GM12873 (cell line): Measurements from ENCODE around the gene TUBB4B.

ENCODE experiments used
- CTCF ChIP-seq: IDR thresholded peaks from 2 replicates; pipeline ENCODE4 v1.5.1; 2012; ENCODE audit warnings: low read depth, mild to moderate bottlenecking, moderate library complexity, low read length, control low read depth; ENCODE audit not compliant: insufficient read depth; ENCODE audit errors: missing control alignments

TUBB4B gene

DNA sequence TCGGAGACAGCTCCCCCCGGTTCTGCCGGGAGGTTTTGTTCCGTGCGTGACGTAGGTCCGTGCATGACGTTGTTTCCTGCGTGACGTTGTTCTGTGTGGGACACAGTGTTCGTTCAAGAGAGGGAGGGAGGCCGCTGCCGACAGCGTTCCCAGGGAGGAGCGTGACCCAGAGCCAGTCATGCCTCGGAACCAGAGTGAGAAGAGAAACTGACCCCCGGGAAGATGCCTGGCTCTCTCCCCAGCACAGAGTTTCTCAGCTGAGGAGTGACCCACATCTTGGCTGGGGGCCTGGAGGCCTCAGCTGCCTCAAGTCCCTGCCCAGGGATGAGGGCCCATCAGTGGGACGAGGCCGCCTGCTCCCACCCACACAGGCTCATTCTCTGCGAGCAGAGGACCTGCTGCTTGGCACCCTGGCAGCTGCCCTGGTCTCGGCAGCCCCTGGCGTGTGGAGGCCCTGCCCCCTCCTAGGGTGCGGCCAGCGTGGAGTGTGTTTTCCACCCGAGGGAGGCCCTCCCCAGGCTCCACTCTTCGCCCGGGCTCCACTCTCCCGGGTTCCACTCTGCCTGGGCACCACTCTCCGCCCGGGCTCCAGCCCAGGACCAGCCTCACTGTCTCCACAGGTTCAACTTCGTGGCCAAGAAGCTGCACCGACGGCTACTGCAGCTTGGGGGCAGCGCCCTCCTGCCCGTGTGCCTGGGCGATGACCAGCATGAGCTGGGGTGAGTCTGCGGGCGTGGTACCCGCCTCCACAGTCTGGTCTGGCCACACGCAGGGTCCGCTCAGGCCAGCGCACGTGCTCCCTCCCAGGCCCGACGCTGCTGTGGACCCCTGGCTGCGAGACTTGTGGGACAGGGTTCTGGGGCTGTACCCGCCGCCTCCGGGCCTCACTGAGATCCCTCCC lies 27.7 kb upstream of the TUBB4B start:
- TF ChIP-seq CTCF = no peak

DNA sequence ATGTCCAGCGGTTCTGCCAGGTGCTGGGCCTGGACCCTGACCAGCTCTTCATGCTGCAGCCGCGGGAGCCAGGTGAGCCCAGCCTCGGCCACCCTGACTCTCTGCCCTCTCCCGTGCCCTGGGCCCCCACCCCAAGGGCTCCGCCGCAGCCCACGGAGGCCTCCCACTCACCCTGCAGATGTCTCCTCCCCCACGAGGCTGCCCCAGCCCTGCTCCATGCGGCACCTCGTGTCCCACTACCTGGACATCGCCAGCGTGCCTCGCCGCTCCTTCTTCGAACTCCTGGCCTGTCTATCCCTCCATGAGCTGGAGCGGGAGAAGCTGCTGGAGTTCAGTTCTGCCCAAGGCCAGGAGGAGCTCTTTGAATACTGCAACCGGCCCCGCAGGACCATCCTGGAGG lies 26.5 kb upstream of the TUBB4B start:
- no peak for TF ChIP-seq CTCF

DNA sequence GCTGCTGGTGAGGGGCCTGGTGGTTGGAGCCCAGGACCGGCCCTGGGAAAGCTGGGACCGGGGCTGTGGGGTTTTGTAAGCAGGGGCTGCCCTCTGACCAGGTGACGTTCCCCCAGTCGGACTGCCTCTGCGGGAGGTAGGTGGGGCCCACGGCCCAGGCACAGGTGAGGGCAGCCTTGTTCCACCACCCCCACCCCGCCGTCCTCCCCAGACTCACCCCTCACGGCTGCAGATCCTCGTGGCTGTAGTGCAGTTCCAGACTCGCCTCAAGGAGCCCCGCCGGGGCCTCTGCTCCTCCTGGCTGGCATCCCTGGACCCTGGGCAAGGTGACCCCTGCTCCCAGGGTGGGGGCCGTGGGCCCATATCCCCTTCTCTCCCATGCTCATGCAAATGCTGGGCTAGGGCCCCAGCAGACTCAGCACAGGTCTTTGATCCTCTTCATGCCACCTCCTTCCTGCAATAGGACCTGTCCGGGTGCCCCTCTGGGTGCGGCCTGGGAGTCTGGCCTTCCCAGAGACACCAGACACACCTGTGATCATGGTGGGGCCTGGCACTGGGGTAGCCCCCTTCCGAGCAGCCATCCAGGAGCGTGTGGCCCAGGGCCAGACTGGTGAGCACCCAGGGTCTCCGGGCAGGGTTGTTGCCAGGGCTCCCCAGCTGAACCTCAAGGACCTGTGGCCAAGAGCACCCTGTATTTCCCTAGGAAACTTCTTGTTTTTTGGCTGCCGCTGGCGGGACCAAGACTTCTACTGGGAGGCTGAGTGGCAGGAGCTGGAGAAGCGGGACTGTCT lies 25.7 kb upstream of the TUBB4B start:
- no peak for TF ChIP-seq CTCF

DNA sequence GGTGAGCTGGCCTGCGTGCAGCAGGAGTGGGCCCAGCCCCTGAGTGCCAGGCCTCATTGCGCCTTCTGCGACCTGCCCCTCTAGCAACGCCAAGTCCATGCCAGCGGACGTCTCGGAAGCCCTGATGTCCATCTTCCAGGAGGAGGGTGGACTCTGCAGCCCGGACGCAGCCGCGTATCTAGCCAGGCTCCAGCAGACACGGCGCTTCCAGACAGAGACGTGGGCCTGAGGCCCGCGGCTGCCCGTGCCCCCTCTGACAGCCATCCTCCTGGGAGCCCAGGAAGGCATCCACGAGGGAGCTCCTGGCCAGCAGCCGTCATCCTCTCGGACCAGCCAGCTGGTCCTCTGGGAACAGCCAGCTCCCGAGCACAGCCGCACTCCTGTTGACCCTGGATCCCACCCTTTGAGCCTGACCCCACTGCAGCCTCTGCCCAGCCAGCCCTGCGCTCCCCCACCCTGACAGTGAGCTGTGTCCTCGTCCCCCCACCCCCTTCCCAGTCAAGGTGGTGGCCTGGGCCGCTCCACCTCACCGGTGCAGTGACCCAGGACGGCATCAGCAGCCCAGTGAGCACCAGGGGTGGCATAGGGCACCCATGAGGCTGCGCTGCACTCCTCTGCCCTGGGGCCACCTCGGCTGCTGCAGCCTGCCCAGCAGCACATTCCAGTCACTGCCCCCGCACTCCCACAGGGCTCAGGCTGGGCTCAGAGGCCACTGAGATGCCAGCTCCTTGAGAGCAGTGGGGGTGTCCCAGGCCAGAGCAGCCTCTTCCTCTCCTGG lies 24.7 kb upstream of the TUBB4B start:
- TF ChIP-seq CTCF = no peak

GRCh38 chr9:137217276-137218211 lies 23.5 kb upstream of the TUBB4B start:
- no peak for TF ChIP-seq CTCF

GRCh38 chr9:137218212-137218753 lies 22.8 kb upstream of the TUBB4B start:
- TF ChIP-seq CTCF = no peak
